ENCODE results near the gene SERPINA1.
A peak's percentile ranks its signal among the peaks of the same experiment; 100 is the strongest.

The SERPINA1 gene

GRCh38 chr14:94364037-94364436 lies 24.4 kb downstream of the SERPINA1 start:
- TF ChIP-seq, protein P1, sequence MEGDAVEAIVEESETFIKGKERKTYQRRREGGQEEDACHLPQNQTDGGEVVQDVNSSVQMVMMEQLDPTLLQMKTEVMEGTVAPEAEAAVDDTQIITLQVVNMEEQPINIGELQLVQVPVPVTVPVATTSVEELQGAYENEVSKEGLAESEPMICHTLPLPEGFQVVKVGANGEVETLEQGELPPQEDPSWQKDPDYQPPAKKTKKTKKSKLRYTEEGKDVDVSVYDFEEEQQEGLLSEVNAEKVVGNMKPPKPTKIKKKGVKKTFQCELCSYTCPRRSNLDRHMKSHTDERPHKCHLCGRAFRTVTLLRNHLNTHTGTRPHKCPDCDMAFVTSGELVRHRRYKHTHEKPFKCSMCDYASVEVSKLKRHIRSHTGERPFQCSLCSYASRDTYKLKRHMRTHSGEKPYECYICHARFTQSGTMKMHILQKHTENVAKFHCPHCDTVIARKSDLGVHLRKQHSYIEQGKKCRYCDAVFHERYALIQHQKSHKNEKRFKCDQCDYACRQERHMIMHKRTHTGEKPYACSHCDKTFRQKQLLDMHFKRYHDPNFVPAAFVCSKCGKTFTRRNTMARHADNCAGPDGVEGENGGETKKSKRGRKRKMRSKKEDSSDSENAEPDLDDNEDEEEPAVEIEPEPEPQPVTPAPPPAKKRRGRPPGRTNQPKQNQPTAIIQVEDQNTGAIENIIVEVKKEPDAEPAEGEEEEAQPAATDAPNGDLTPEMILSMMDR (IDR thresholded peaks at IDR 0.05) = no peak
- no peak overlapping the region for H3K27ac ChIP-seq
- H3K4me3 ChIP-seq = no peak overlapping the region
- DNase-seq (ENCODE audit: low spot score) = peak; percentile 50

DNA sequence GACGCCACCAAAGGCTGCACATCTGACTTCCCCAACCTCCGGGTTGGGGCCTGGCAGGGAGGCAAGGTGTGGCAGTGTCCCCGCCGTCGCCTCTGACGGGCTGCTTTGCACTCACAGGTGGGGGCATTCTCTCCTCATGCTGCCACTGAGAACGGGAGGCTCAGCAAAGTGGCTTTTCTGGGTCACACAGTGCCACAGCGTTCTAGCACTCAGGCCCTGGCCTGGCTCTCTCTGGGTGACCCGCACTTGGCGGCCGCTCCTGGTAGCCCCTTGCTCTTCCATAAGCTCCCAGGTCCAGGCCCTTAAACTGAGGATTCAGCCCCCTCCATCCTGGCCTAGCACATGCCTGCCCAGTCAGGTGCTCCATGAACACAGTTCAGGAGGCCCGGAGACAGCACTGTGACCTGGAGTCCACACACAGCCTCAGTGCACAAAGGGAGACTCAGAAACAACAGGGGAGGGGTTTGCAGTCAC lies 25.2 kb downstream of the SERPINA1 start:
- Histone ChIP-seq H3K27ac (no peak overlapping the region), H3K4me3 (no peak overlapping the region)
- peak; percentile 58 for DNase-seq (ENCODE audit: low spot score)
- TF ChIP-seq, protein P1 (IDR thresholded peaks at IDR 0.05) = no peak

GRCh38 chr14:94362614-94363133 lies 25.7 kb downstream of the SERPINA1 start:
- no peak for DNase-seq (ENCODE audit: low spot score)
- TF ChIP-seq, protein P1 (IDR thresholded peaks at IDR 0.05) = no peak
- Histone ChIP-seq H3K27ac (no peak overlapping the region), H3K4me3 (no peak overlapping the region)

- TF ChIP-seq, protein P1 (IDR thresholded peaks at IDR 0.05) = no peak
- Histone ChIP-seq H3K4me3 (no peak overlapping the region), H3K27ac (no peak overlapping the region)
Measured at GRCh38 chr14:94361682-94362081, 26.7 kb downstream of the SERPINA1 start.

GRCh38 chr14:94360945-94361565 lies 27.3 kb downstream of the SERPINA1 start:
- TF ChIP-seq, protein P1 (IDR thresholded peaks at IDR 0.05) = no peak
- H3K4me3 ChIP-seq = no peak overlapping the region
- DNase-seq (ENCODE audit: low spot score) = peak; percentile 40

More at GRCh38 chr14:94361682-94362081, 26.7 kb downstream of the SERPINA1 start:
- no peak for DNase-seq (ENCODE audit: low spot score)

GRCh38 chr14:94357166-94357565 lies 31.2 kb downstream of the SERPINA1 start:
- DNase-seq (ENCODE audit: low spot score) = no peak
- H3K27ac ChIP-seq = no peak overlapping the region
- TF ChIP-seq, protein P1 (IDR thresholded peaks at IDR 0.05) = no peak
- H3K4me3 ChIP-seq = no peak overlapping the region

More at GRCh38 chr14:94360945-94361565, 27.3 kb downstream of the SERPINA1 start:
- H3K27ac ChIP-seq = no peak overlapping the region
